Hematopoietic multipotent progenitor cell treated with erythropoietin and hydrocortisone succinate and interleukin-3 and kit ligand, for 17 days (in vitro differentiated cells): Measurements from ENCODE around the gene CD4.
A peak's percentile ranks its signal among the peaks of the same experiment; 100 is the strongest.
"Not testable (repeated sequence)": the region's sequence is repeated elsewhere in the genome, so short reads cannot be mapped to it uniquely, and the experiment has no call there.

Experiments
- DNase-seq: peaks from one replicate; pipeline ENCODE4 v3.0.0-alpha.2; 2015; ENCODE audit warnings: low spot score

CD4 gene

DNA sequence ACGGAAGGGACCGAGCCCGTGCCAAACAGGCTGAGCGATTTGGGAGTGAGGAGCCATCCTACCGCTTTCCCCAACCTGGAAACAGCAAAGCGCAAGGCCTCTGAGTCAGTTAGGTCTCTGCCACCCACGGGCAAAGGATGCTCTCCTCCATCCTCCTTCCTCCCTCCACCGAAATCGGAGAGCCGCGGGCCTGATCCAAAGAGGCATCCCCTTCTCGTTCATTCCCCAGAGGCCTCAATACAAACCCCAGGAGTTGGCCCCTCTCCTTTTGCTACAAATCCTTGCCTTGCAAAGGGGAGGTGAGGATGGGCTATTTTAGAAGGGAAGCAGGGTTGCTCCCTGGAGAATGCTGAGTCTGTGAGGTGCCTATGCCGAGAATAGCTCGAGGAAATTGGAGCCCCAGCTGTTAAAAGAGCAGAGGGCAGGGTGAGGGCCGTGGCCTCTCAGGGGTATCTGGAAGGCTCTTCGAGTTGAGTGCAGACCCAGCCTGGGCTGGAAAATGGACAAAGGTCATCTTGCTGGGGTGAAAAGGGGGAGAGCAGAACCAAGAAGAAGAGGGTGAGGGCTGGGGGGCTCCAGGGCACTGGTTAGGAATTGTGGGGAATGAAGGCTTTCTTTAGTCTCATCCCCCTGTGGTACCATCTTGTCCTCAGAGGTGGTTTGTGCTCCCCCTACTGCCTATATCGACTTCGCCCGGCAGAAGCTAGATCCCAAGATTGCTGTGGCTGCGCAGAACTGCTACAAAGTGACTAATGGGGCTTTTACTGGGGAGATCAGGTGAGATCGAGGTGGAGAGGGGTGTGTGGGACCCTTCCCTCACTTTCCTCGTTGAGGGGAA, 79.1 kb downstream of the CD4 start:
- DNase-seq: no peak

- DNase-seq: peak; percentile 94
These were observed 80.0 kb downstream of the CD4 start for GRCh38 chr12:6869049-6870021.

DNA sequence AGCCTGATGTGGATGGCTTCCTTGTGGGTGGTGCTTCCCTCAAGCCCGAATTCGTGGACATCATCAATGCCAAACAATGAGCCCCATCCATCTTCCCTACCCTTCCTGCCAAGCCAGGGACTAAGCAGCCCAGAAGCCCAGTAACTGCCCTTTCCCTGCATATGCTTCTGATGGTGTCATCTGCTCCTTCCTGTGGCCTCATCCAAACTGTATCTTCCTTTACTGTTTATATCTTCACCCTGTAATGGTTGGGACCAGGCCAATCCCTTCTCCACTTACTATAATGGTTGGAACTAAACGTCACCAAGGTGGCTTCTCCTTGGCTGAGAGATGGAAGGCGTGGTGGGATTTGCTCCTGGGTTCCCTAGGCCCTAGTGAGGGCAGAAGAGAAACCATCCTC, 81.0 kb downstream of the CD4 start:
- DNase-seq: not testable (repeated sequence)
